ENCODE measurements around the gene STRN4.

GRCh38 chr19:46726551-46726950, 19.7 kb downstream of the STRN4 start:
- no peak for TF ChIP-seq PATZ1 (CRISPR knock-in tag; IDR thresholded peaks at IDR 0.05; ENCODE audit: borderline replicate concordance)
- TF ChIP-seq GLIS3 (CRISPR knock-in tag; IDR thresholded peaks at IDR 0.05): no peak
- no peak for TF ChIP-seq TCF4 (CRISPR knock-in tag; IDR thresholded peaks at IDR 0.05; ENCODE audit: borderline replicate concordance)
- TF ChIP-seq CREB5 (CRISPR knock-in tag; IDR thresholded peaks at IDR 0.05; ENCODE audit: low read depth): no peak
- TF ChIP-seq RARB (CRISPR knock-in tag; IDR thresholded peaks at IDR 0.05): no peak
- no peak for TF ChIP-seq ZFP30 (CRISPR knock-in tag; IDR thresholded peaks at IDR 0.05)
- no peak for TF ChIP-seq TSHZ2 (CRISPR knock-in tag; IDR thresholded peaks at IDR 0.05)

All from SK-N-SH treated with all-trans-retinoic acid at 6 μM for 48 hours (cell line).